Coronary artery (tissue), 2 donors: Measurements from ENCODE around the gene UBAP2.
"Not testable (repeated sequence)": the region's sequence is repeated elsewhere in the genome, so short reads cannot be mapped to it uniquely, and the experiment has no call there.

ENCODE experiments used
- DNase-seq: peaks from one replicate; pipeline ENCODE4 v3.0.0-alpha.2; 2017; ENCODE audit warnings: low spot score
- H3K27ac ChIP-seq, 2 donors: fragments of 200-600 bp; sonication (generic); one replicate each; pipeline ENCODE4 v1.5.1; 2016 to 2019
- H3K4me3 ChIP-seq: fragments of 200-600 bp; sonication (generic); 2 replicates; pipeline ENCODE4 v1.5.1; 2016; ENCODE audit warnings: mild to moderate bottlenecking, moderate library complexity
- CTCF ChIP-seq: fragments of 200-600 bp; sonication (generic); IDR thresholded peaks from one replicate; pipeline ENCODE4 v1.5.1; 2019; ENCODE audit warnings: antibody characterized with exemption

UBAP2 gene

GRCh38 chr9:33976414-33976813, 72.3 kb downstream of the UBAP2 start:
- Histone ChIP-seq H3K4me3 (no peak overlapping the region), H3K27ac (no peak overlapping the region)
- TF ChIP-seq CTCF, result no peak
- no peak for DNase-seq

- DNase-seq, result no peak
- Histone ChIP-seq H3K4me3 (no peak overlapping the region), H3K27ac (no peak overlapping the region)
- no peak for TF ChIP-seq CTCF
Observed at GRCh38 chr9:33972698-33973097, 76.0 kb downstream of the UBAP2 start.

GRCh38 chr9:33964086-33964768, 84.5 kb downstream of the UBAP2 start:
- no peak for TF ChIP-seq CTCF
- no peak overlapping the region for H3K27ac ChIP-seq
- DNase-seq, result no peak
- H3K4me3 ChIP-seq, result no peak overlapping the region

GRCh38 chr9:33962468-33962867, 86.2 kb downstream of the UBAP2 start:
- not testable (repeated sequence) for H3K27ac ChIP-seq, H3K4me3 ChIP-seq, DNase-seq

- H3K4me3 ChIP-seq, result no peak overlapping the region
- no peak for TF ChIP-seq CTCF
- DNase-seq, result no peak
- H3K27ac ChIP-seq, result no peak overlapping the region
Observed at GRCh38 chr9:33959725-33960124, 89.0 kb downstream of the UBAP2 start.

GRCh38 chr9:33956544-33956943, 92.1 kb downstream of the UBAP2 start:
- H3K4me3 ChIP-seq, result no peak overlapping the region
- H3K27ac ChIP-seq, result no peak overlapping the region
- no peak for TF ChIP-seq CTCF
- DNase-seq, result no peak

GRCh38 chr9:33952066-33952465, 96.6 kb downstream of the UBAP2 start:
- no peak overlapping the region for H3K27ac ChIP-seq
- H3K4me3 ChIP-seq, result no peak overlapping the region
- TF ChIP-seq CTCF, result no peak
- DNase-seq, result no peak
